Pancreas (tissue), 10 donors: ENCODE measurements around the gene MAPK4. TPM values are rescaled to one million over a fixed set of nuclear protein-coding genes. Genes with fewer than 3 reads are reported as not detected.

Source experiments
- ATAC-seq, 4 donors: fragments of 200-7000 bp; cut with Tn5 transposase; one replicate each; pipeline versions ENCODE4 v1.8.0 to v1.9.1; 2020; ENCODE audit warnings: mild to moderate bottlenecking in 4 of 4, moderate library complexity in 4 of 4
- DNase-seq, 6 donors: peaks; one replicate each; pipeline ENCODE4 v3.0.0-alpha.2; 2020
- FAIRE-seq: peaks from 2 replicates; lab custom pipeline; 2012; peaks lifted over from hg19 to GRCh38; lab: Jason Lieb, UNC
- H3K27ac ChIP-seq, 4 donors: fragments of 200-600 bp; sonication (generic); 1 replicate in 3 of 4; 2 replicates in 1 of 4; pipeline versions ENCODE4 v1.5.0 to v1.8.0; 2020
- H3K27me3 ChIP-seq, 4 donors: fragments of 200-600 bp; one replicate each; pipeline ENCODE4 v1.8.0; 2021
- H3K36me3 ChIP-seq, 3 donors: fragments of 200-600 bp; sonication (generic) in 1 of 3; one replicate each; pipeline versions ENCODE4 v1.5.0 to v1.8.0; 2020 to 2021
- H3K4me1 ChIP-seq, 3 donors: fragments of 200-600 bp; one replicate each; pipeline ENCODE4 v1.8.0; 2021
- H3K4me3 ChIP-seq, 4 donors: fragments of 200-600 bp; sonication (generic) in 2 of 4; one replicate each; pipeline versions ENCODE4 v1.5.0 to v1.8.0; 2020 to 2021
- H3K9me3 ChIP-seq, 4 donors: fragments of 200-600 bp; one replicate each; pipeline ENCODE4 v1.8.0; 2021
- WGBS, 2 donors: extraction: QIAGEN DNeasy Blood & Tissue Kit; methylation state at CpG; one replicate each; pipeline ENCODE4 v1.1.7; 2013; 5-methylcytosine and 5-hydroxymethylcytosine counted together
- intact Hi-C, 3 donors: fragments of 100-400 bp; cut with DNase I; formaldehyde crosslinking; loops; one replicate each; pipeline versions ENCODE4 v1.11.1 to v1.14.2; 2022
- polyA plus RNA-seq, 2 donors: library from polyadenylated mRNA; stranded (reverse); fragments of 200-250 nt; gene quantifications; one replicate each; pipeline ENCODE4 v1.2.3, GENCODE V29; 2013
- total RNA-seq, 6 donors: library from RNA; stranded (reverse); fragmentation: NEBNext Ultra II Directional in 4 of 6; extraction: Animal tissue kit (Norgen Biotek cat#: 25700) in 4 of 6; gene quantifications; one replicate each; pipeline versions ENCODE4 v1.2.1 to v1.2.4, GENCODE V29; 2021 to 2023
- TF ChIP-seq, protein P1 (sequence below), 4 donors: fragments of 200-600 bp; sonication (generic) in 3 of 4; IDR thresholded peaks; one replicate each; pipeline versions ENCODE4 v1.5.0 to v1.8.0; 2021; ENCODE audit warnings: antibody characterized with exemption in 4 of 4
- donor health status: healthy with polysubstance abuse.
- donor health status: DM: no; HTN: no; CAD: no; lungs with moderate emphysema.
- donor health status: DM: no; HTN: no; CAD: no.
- donor health status: control.
- donor health status: control.
- donor health status: Bipolar disorder and iron deficiency.
- donor health status: DM: yes; HTN: yes; CAD: no.
- donor health status: DM: no; HTN: no; CAD: no.
- donor health status: DM: no; HTN: no; CAD: no.
- donor health status: DM: yes; HTN: yes; CAD: no.

The MAPK4 gene
- total and polyA plus RNA-seq, 8 donors = 0.46 to 2.5 (median 0.80) TPM

- H3K27ac ChIP-seq = no peak overlapping the region
- TF ChIP-seq, protein P1, sequence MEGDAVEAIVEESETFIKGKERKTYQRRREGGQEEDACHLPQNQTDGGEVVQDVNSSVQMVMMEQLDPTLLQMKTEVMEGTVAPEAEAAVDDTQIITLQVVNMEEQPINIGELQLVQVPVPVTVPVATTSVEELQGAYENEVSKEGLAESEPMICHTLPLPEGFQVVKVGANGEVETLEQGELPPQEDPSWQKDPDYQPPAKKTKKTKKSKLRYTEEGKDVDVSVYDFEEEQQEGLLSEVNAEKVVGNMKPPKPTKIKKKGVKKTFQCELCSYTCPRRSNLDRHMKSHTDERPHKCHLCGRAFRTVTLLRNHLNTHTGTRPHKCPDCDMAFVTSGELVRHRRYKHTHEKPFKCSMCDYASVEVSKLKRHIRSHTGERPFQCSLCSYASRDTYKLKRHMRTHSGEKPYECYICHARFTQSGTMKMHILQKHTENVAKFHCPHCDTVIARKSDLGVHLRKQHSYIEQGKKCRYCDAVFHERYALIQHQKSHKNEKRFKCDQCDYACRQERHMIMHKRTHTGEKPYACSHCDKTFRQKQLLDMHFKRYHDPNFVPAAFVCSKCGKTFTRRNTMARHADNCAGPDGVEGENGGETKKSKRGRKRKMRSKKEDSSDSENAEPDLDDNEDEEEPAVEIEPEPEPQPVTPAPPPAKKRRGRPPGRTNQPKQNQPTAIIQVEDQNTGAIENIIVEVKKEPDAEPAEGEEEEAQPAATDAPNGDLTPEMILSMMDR (IDR thresholded peaks at IDR 0.05) = no peak
- H3K36me3 ChIP-seq = no peaks in the 10 kb centered on the region
- H3K9me3 ChIP-seq = no peaks in the 10 kb centered on the region
- H3K27me3 ChIP-seq = no peaks in the 10 kb centered on the region
- H3K4me3 ChIP-seq = no peak overlapping the region
- WGBS, 2 donors = 92 to 100% methylated on average over 1 of the region's 1 CpG
- DNase-seq = no peak
- no peak for ATAC-seq
- H3K4me1 ChIP-seq = no peaks in the 10 kb centered on the region
- no peak for FAIRE-seq
- intact Hi-C loops = no loop called here
Measured at GRCh38 chr18:50680966-50681365, 121.1 kb downstream of the MAPK4 start.

DNA sequence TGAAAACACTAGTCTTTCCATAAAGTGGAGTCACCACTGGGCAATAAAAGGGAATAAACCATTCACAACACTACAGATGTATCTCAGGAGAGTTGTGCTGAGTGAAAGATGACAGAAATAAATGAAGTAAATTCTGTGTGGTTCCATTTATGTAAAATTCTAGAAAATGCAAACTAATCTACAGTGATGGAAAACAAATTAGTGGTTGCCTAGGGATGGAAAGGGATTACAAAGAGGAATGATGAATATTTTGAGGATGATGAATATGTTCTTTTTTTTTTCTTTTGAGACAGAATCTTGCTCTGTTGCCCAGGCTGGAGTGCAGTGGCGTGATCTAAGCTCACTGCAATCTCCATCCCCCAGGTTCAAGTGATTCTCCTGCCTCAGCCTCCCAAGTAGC, 123.0 kb downstream of the MAPK4 start:
- no peak for FAIRE-seq
- no peak overlapping the region for H3K27ac ChIP-seq
- H3K27me3 ChIP-seq = no peaks in the 10 kb centered on the region
- intact Hi-C loops = no loop called here
- 95 to 100% methylated on average over 1 of the region's 1 CpG for WGBS, 2 donors
- H3K4me3 ChIP-seq = no peak overlapping the region
- H3K9me3 ChIP-seq = no peaks in the 10 kb centered on the region
- no peak for ATAC-seq
- H3K4me1 ChIP-seq = no peaks in the 10 kb centered on the region
- DNase-seq = no peak
- no peaks in the 10 kb centered on the region for H3K36me3 ChIP-seq
- TF ChIP-seq, protein P1 (IDR thresholded peaks at IDR 0.05) = no peak

- H3K9me3 ChIP-seq = no peaks in the 10 kb centered on the region
- WGBS, 2 donors = 69 to 73% methylated on average over 8 of the region's 8 CpGs
- no peak overlapping the region for H3K27ac ChIP-seq
- H3K36me3 ChIP-seq = no peaks in the 10 kb centered on the region
- H3K4me1 ChIP-seq = no peaks in the 10 kb centered on the region
- H3K27me3 ChIP-seq = no peaks in the 10 kb centered on the region
- TF ChIP-seq, protein P1 (IDR thresholded peaks at IDR 0.05) = no peak
- no peak for FAIRE-seq
- intact Hi-C loops = no loop called here
- no peak overlapping the region for H3K4me3 ChIP-seq
- ATAC-seq = no peak
- DNase-seq = no peak
Measured at GRCh38 chr18:50686409-50686808, 126.5 kb downstream of the MAPK4 start.

DNA sequence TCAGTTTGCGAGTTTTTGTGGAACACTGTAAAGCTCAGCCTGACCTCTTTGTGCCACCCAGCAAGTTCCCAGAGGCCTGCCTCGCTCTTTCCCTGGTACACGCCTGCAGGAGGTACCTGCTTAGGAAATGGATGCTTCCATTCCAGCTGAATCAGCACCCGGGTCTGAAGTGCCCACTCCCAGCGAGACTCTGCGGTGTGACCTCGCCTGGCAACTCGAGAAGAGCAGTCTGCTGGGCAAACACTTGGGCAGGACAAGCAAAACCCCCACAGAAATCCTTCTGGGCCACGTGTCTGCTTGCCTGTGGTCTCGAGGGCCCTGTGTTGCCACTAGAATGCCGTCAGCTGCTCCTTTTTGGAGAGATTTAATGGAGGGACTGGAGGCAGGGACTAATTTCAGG, 127.6 kb downstream of the MAPK4 start:
- Histone ChIP-seq H3K4me3 (no peak overlapping the region), H3K36me3 (no peaks in the 10 kb centered on the region), H3K9me3 (no peaks in the 10 kb centered on the region), H3K27ac (no peak overlapping the region), H3K4me1 (no peaks in the 10 kb centered on the region), H3K27me3 (no peaks in the 10 kb centered on the region)
- no peak for ATAC-seq
- DNase-seq = no peak
- intact Hi-C loops = no loop called here
- FAIRE-seq = no peak
- WGBS, 2 donors = 75 to 77% methylated on average over 11 of the region's 11 CpGs
- TF ChIP-seq, protein P1 (IDR thresholded peaks at IDR 0.05) = no peak

GRCh38 chr18:50689578-50689977, 129.7 kb downstream of the MAPK4 start:
- WGBS, 2 donors = 94% methylated on average over 6 of the region's 6 CpGs
- DNase-seq = no peak
- Histone ChIP-seq H3K27ac (no peak overlapping the region), H3K36me3 (no peaks in the 10 kb centered on the region), H3K4me3 (no peak overlapping the region), H3K27me3 (no peaks in the 10 kb centered on the region), H3K9me3 (no peaks in the 10 kb centered on the region), H3K4me1 (no peaks in the 10 kb centered on the region)
- intact Hi-C loops = no loop called here
- ATAC-seq = no peak
- TF ChIP-seq, protein P1 (IDR thresholded peaks at IDR 0.05) = no peak
- FAIRE-seq = no peak
